HG03575 (cell line): Measurements from ENCODE around the gene DPY30.

ENCODE experiments used
- ATAC-seq: cut with Tn5 transposase; IDR thresholded peaks from one replicate; pipeline ENCODE4 v1.9.1; 2021; ENCODE audit not compliant: unreplicated experiment, insufficient number of reproducible peaks, low FRiP score; ENCODE audit errors: extremely low read depth

Gene DPY30

DNA sequence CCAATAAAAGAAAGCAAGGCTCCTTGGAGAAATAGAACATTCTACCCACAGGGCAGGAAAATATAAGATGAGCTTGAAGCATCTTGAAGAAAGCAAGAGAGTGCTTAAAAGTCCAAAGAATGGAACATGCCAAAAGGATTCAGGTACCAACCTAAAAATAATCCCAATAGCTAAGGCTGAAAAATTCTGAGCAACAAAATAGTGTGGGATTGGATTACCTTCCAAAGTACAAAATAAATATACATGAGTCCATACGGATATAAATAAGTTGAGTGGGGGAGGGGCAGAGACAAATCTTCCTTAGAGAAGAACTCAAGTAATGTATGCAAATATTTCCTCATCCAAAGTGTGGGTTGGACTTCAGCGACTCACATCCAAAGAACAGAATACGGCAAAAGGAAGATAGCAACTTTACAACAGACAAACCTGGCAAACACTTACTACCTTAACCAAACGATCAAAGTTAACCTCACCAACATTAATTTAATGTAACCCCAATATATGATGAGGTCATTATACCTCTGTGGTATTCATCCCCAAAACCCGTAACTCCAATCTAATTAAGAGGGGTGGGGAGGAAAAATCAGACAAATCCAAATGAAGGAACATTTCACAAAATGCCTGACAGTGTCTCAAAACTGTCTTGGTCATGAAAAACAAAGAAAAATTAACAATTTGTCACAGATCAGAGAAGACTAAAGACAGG, 55.7 kb downstream of the DPY30 start:
- ATAC-seq: no peak

DNA sequence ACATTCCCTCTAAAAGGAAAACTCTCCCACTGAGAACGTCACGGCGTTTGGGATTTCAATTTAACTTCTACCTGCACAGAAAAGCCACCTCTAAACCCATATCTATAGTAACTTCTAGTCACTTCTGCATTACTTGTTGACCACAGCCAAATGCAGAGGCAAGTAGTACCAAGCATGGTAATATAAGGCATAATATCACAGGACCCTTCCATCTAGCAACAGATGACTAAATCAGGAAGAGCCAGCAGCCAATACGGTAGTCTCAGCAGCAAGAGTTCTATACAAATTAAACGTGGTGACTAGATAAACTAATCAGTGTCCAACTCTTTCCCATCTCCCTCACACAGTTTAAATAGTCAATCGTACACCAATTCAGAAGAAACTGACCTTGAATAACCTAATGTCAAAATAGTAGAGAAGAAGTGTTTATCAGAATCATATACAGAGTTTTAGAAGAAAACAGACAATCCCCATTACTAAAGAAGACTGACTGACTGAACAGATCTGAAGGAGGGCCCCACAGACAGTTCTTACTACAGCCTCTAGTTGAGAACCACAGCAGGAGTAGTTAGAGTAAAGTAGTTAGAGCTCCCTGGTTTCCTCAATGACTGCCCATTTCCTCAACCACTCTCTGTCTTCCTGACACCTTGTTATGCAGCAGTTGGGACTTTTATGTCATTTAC, 58.8 kb downstream of the DPY30 start:
- peak; percentile 98 for ATAC-seq

DNA sequence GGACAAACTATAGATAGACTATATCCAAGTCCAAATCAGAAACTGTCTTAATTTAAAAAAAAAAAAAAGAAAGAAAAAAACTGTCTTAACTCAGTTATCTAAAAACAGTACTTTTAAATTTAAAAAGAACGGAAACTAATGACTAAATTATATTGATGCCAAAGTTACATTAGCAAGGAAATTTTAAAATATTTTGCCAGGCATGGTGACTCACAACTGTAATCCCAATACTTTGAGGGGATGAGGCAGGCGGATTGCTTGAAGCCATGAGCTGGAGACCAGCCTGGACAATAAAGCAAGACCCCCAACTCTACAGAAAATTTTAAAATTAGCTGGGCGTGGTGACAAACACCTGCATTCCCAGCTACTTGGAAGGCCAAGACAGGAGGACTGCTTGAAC, 59.6 kb downstream of the DPY30 start:
- ATAC-seq: no peak

- ATAC-seq: no peak
These were observed 60.6 kb downstream of the DPY30 start for GRCh38 chr2:31979018-31979417.

GRCh38 chr2:31978436-31978835, 61.2 kb downstream of the DPY30 start:
- ATAC-seq: no peak
